HS-5 (cell line): ENCODE results near the gene B9D2.
A peak's percentile ranks its signal among the peaks of the same experiment; 100 is the strongest.
"Not testable (repeated sequence)": the region's sequence is repeated elsewhere in the genome, so short reads cannot be mapped to it uniquely, and the experiment has no call there.

ENCODE experiments used
- DNase-seq: peaks from one replicate; pipeline ENCODE4 v3.0.0-alpha.2; 2012; ENCODE audit warnings: low read depth

B9D2 gene

GRCh38 chr19:41386442-41386841 is 22.5 kb upstream of the B9D2 start:
- DNase-seq, result no peak

GRCh38 chr19:41384351-41384750 is 20.4 kb upstream of the B9D2 start:
- DNase-seq, result no peak

GRCh38 chr19:41381536-41381935 is 17.6 kb upstream of the B9D2 start:
- DNase-seq, result not testable (repeated sequence)

GRCh38 chr19:41377977-41378709 is 14.2 kb upstream of the B9D2 start:
- DNase-seq, result no peak

- DNase-seq, result no peak
These were observed 13.0 kb upstream of the B9D2 start for GRCh38 chr19:41376998-41377365.

GRCh38 chr19:41376241-41376997 is 12.5 kb upstream of the B9D2 start, which contains the start of gene TMEM91:
TMEM91 (plus strand) TSS chr19:41376533; CDS start chr19:41378310, 1,777 bp downstream.
- no peak for DNase-seq

- no peak for DNase-seq
These were observed 10.0 kb upstream of the B9D2 start for GRCh38 chr19:41373993-41374392.

- DNase-seq, result no peak
These were observed 8.6 kb upstream of the B9D2 start for GRCh38 chr19:41372501-41372900.

GRCh38 chr19:41371541-41371940 is 7.6 kb upstream of the B9D2 start:
- no peak for DNase-seq

GRCh38 chr19:41371119-41371518 is 7.2 kb upstream of the B9D2 start:
- DNase-seq, result not testable (repeated sequence)

- DNase-seq, result no peak
These were observed 5.8 kb upstream of the B9D2 start for GRCh38 chr19:41369769-41370168.

- DNase-seq, result peak; percentile 91
These were observed 3.9 kb upstream of the B9D2 start for GRCh38 chr19:41367848-41368301.

- DNase-seq, result no peak
These were observed 2.1 kb upstream of the B9D2 start for GRCh38 chr19:41366089-41366488.

- DNase-seq, result no peak
These were observed 809 bp upstream of the B9D2 start for GRCh38 chr19:41364524-41365391.

GRCh38 chr19:41363371-41363752 is 587 bp downstream of the B9D2 start:
- no peak for DNase-seq

GRCh38 chr19:41362143-41362847 is 1.7 kb downstream of the B9D2 start:
- DNase-seq, result no peak

- DNase-seq, result no peak
These were observed 4.2 kb downstream of the B9D2 start for GRCh38 chr19:41359741-41360140.

- no peak for DNase-seq
These were observed 6.2 kb downstream of the B9D2 start for GRCh38 chr19:41357746-41358145.

GRCh38 chr19:41356984-41357739 is 6.8 kb downstream of the B9D2 start:
- no peak for DNase-seq

GRCh38 chr19:41355802-41356201 is 8.1 kb downstream of the B9D2 start:
- no peak for DNase-seq

- no peak for DNase-seq
These were observed 8.9 kb downstream of the B9D2 start for GRCh38 chr19:41355035-41355434.
